Naive thymus-derived CD4-positive, alpha-beta T cell (primary cell): ENCODE measurements around the gene TARP.

ENCODE experiments used
- ATAC-seq: fragments of 150-1000 bp; cut with Tn5 transposase; 2 replicates; pipeline ENCODE4 v1.10.0; 2021; ENCODE audit warnings: mild to moderate bottlenecking, moderate library complexity
- CTCF ChIA-PET: fragments of 350-600 bp; sonication (Branson Sonifier 250); formaldehyde crosslinking; loops from one replicate; lab custom pipeline; 2021; ENCODE audit warnings: antibody characterized with exemption; lab: Charles Lee
- POLR2A ChIA-PET: fragments of 350-600 bp; sonication (Branson Sonifier 250); formaldehyde crosslinking; loops from one replicate; lab custom pipeline; 2021; ENCODE audit warnings: antibody characterized with exemption, inconsistent platforms; lab: Charles Lee
- DNase-seq, 9 donors: peaks; one replicate each; pipeline versions ENCODE4 v3.0.0 to v3.0.0-alpha.2; 2020 to 2022; ENCODE audit warnings: mixed read lengths in 1 of 9
- H3K27ac ChIP-seq: one replicate; pipeline ENCODE4 v1.7.0; 2013; ENCODE audit warnings: mild to moderate bottlenecking, low read depth, low read length, moderate library complexity
- H3K27me3 ChIP-seq, 2 donors: one replicate each; pipeline ENCODE4 v1.7.0; 2013; ENCODE audit warnings: low read length in 2 of 2, mild to moderate bottlenecking in 2 of 2, moderate library complexity in 2 of 2; ENCODE audit not compliant: control insufficient read depth in 2 of 2, insufficient read depth in 2 of 2
- H3K36me3 ChIP-seq, 3 experiments: 1 replicate in 2 of 3; 2 replicates in 1 of 3; pipeline ENCODE4 v1.7.0; 2013; ENCODE audit warnings: low read length in 3 of 3, mild to moderate bottlenecking in 3 of 3, moderate library complexity in 1 of 3; ENCODE audit not compliant: insufficient read depth in 3 of 3, control insufficient read depth in 2 of 3
- H3K4me1 ChIP-seq, 2 donors: one replicate each; pipeline ENCODE4 v1.7.0; 2013; ENCODE audit warnings: low read length in 2 of 2, mild to moderate bottlenecking in 2 of 2, moderate library complexity in 1 of 2; ENCODE audit not compliant: control insufficient read depth in 2 of 2, insufficient read depth in 2 of 2
- H3K4me3 ChIP-seq: 2 replicates; pipeline ENCODE4 v1.7.0; 2013; ENCODE audit warnings: mild to moderate bottlenecking, low read length
- H3K9me3 ChIP-seq, 3 experiments: 1 replicate in 2 of 3; 2 replicates in 1 of 3; pipeline ENCODE4 v1.7.0; 2013; ENCODE audit warnings: low read length in 3 of 3; ENCODE audit not compliant: control insufficient read depth in 2 of 3
- H3K27ac Mint-ChIP-seq, 9 donors: one replicate each; pipeline ENCODE4 v1.8.0; 2020 to 2022; ENCODE audit warnings: mixed read lengths in 9 of 9, mild to moderate bottlenecking in 8 of 9, moderate library complexity in 5 of 9, inconsistent platforms in 2 of 9
- H3K27me3 Mint-ChIP-seq, 5 donors: one replicate each; pipeline ENCODE4 v1.8.0; 2021 to 2022; ENCODE audit warnings: mixed read lengths in 5 of 5, mild to moderate bottlenecking in 1 of 5
- H3K36me3 Mint-ChIP-seq, 5 donors: one replicate each; pipeline ENCODE4 v1.8.0; 2020 to 2022; ENCODE audit warnings: mixed read lengths in 5 of 5, mild to moderate bottlenecking in 3 of 5, inconsistent platforms in 1 of 5
- H3K4me1 Mint-ChIP-seq, 7 donors: one replicate each; pipeline ENCODE4 v1.8.0; 2020 to 2022; ENCODE audit warnings: mixed read lengths in 7 of 7, mild to moderate bottlenecking in 3 of 7, inconsistent platforms in 1 of 7
- H3K4me3 Mint-ChIP-seq, 10 donors: one replicate each; pipeline ENCODE4 v1.8.0; 2020 to 2022; ENCODE audit warnings: mild to moderate bottlenecking in 10 of 10, mixed read lengths in 10 of 10, moderate library complexity in 6 of 10, inconsistent platforms in 2 of 10
- H3K9me3 Mint-ChIP-seq, 11 donors: one replicate each; pipeline ENCODE4 v1.8.0; 2020 to 2022; ENCODE audit warnings: mixed read lengths in 11 of 11, mild to moderate bottlenecking in 4 of 11, inconsistent platforms in 1 of 11, moderate library complexity in 1 of 11
- intact Hi-C, 2 donors: fragments of 100-400 bp; cut with micrococcal nuclease; formaldehyde crosslinking; loops; one replicate each; pipeline ENCODE4 v1.15.1; 2023

TARP gene

GRCh38 chr7:38294926-38295325 is 21.5 kb upstream of the TARP start:
- POLR2A ChIA-PET: no interaction called here
- intact Hi-C loops: no loop called here
- peaks cover 0 to 1% (median 0%) of the 10 kb centered on the region in 7 donors for H3K4me1 Mint-ChIP-seq

GRCh38 chr7:38292442-38292841 is 19.0 kb upstream of the TARP start:
- Mint-ChIP-seq H3K27me3 (no peaks in the 10 kb centered on the region), H3K4me1 (peaks cover 0 to 3% (median 0%) of the 10 kb centered on the region in 7 donors), H3K27ac (no peak overlapping the region), H3K4me3 (no peak overlapping the region), H3K36me3 (no peaks in the 10 kb centered on the region), H3K9me3 (no peaks in the 10 kb centered on the region)
- ATAC-seq (no peak), DNase-seq (no peak)
- H3K9me3 ChIP-seq: no peaks in the 10 kb centered on the region
- no peaks in the 10 kb centered on the region for H3K27me3 ChIP-seq
- H3K4me1 ChIP-seq: no peaks in the 10 kb centered on the region
- ChIA-PET CTCF (no interaction called here), POLR2A (no interaction called here)
- intact Hi-C loops: no loop called here
- no peak overlapping the region for H3K27ac ChIP-seq
- H3K36me3 ChIP-seq: no peaks in the 10 kb centered on the region
- no peak overlapping the region for H3K4me3 ChIP-seq

More at GRCh38 chr7:38294926-38295325, 21.5 kb upstream of the TARP start:
- no peaks in the 10 kb centered on the region for H3K27me3 Mint-ChIP-seq
- CTCF ChIA-PET: no interaction called here
- no peak for DNase-seq
- no peaks in the 10 kb centered on the region for H3K36me3 Mint-ChIP-seq
- no peak overlapping the region for H3K27ac Mint-ChIP-seq
- Histone ChIP-seq H3K36me3 (no peaks in the 10 kb centered on the region), H3K27ac (no peak overlapping the region), H3K9me3 (no peaks in the 10 kb centered on the region), H3K4me3 (no peak overlapping the region), H3K27me3 (no peaks in the 10 kb centered on the region), H3K4me1 (no peaks in the 10 kb centered on the region)
- no peaks in the 10 kb centered on the region for H3K9me3 Mint-ChIP-seq
- peak; percentile 38 for ATAC-seq
- no peak overlapping the region for H3K4me3 Mint-ChIP-seq

GRCh38 chr7:38291650-38292049 is 18.2 kb upstream of the TARP start:
- Mint-ChIP-seq H3K27me3 (no peaks in the 10 kb centered on the region), H3K4me1 (peaks cover 0 to 3% (median 0%) of the 10 kb centered on the region in 7 donors), H3K9me3 (no peaks in the 10 kb centered on the region), H3K27ac (no peak overlapping the region), H3K4me3 (no peak overlapping the region), H3K36me3 (no peaks in the 10 kb centered on the region)
- H3K36me3 ChIP-seq: no peaks in the 10 kb centered on the region
- no peak overlapping the region for H3K27ac ChIP-seq
- intact Hi-C loops: no loop called here
- ChIA-PET CTCF (no interaction called here), POLR2A (no interaction called here)
- DNase-seq (no peak), ATAC-seq (no peak)
- H3K9me3 ChIP-seq: no peaks in the 10 kb centered on the region
- no peaks in the 10 kb centered on the region for H3K27me3 ChIP-seq
- H3K4me3 ChIP-seq: no peak overlapping the region
- no peaks in the 10 kb centered on the region for H3K4me1 ChIP-seq

- no peaks in the 10 kb centered on the region for H3K9me3 Mint-ChIP-seq
- ChIA-PET POLR2A (no interaction called here), CTCF (no interaction called here)
- ATAC-seq: no peak
- no peak overlapping the region for H3K27ac Mint-ChIP-seq
- no peaks in the 10 kb centered on the region for H3K27me3 ChIP-seq
- DNase-seq: no peak
- no peak overlapping the region for H3K4me3 Mint-ChIP-seq
- no peaks in the 10 kb centered on the region for H3K9me3 ChIP-seq
- H3K4me1 ChIP-seq: no peaks in the 10 kb centered on the region
- intact Hi-C loops: no loop called here
- H3K36me3 Mint-ChIP-seq: no peaks in the 10 kb centered on the region
- peaks cover 0 to 3% (median 0%) of the 10 kb centered on the region in 7 donors for H3K4me1 Mint-ChIP-seq
- H3K27ac ChIP-seq: no peak overlapping the region
- H3K4me3 ChIP-seq: no peak overlapping the region
- H3K27me3 Mint-ChIP-seq: no peaks in the 10 kb centered on the region
- no peaks in the 10 kb centered on the region for H3K36me3 ChIP-seq
Observed at GRCh38 chr7:38291117-38291647, 17.7 kb upstream of the TARP start.

GRCh38 chr7:38284553-38284952 is 11.1 kb upstream of the TARP start:
- ATAC-seq: no peak
- intact Hi-C loops: no loop called here
- Histone ChIP-seq H3K9me3 (no peaks in the 10 kb centered on the region), H3K4me3 (no peak overlapping the region), H3K36me3 (no peaks in the 10 kb centered on the region), H3K4me1 (no peaks in the 10 kb centered on the region), H3K27ac (no peak overlapping the region), H3K27me3 (no peaks in the 10 kb centered on the region)
- Mint-ChIP-seq H3K9me3 (no peaks in the 10 kb centered on the region), H3K27ac (no peak overlapping the region), H3K27me3 (no peaks in the 10 kb centered on the region), H3K4me3 (no peak overlapping the region), H3K36me3 (no peaks in the 10 kb centered on the region), H3K4me1 (peaks cover 0 to 31% (median 0%) of the 10 kb centered on the region in 7 donors)
- no peak for DNase-seq
- POLR2A ChIA-PET: no interaction called here
- CTCF ChIA-PET: no interaction called here

- CTCF ChIA-PET: no interaction called here
- Mint-ChIP-seq H3K27ac (no peak overlapping the region), H3K27me3 (no peaks in the 10 kb centered on the region), H3K4me3 (no peak overlapping the region), H3K4me1 (peaks cover 0 to 31% (median 0%) of the 10 kb centered on the region in 7 donors), H3K9me3 (no peaks in the 10 kb centered on the region), H3K36me3 (no peaks in the 10 kb centered on the region)
- intact Hi-C loops: no loop called here
- no peaks in the 10 kb centered on the region for H3K27me3 ChIP-seq
- H3K36me3 ChIP-seq: no peaks in the 10 kb centered on the region
- no peak overlapping the region for H3K27ac ChIP-seq
- DNase-seq (no peak), ATAC-seq (no peak)
- no peak overlapping the region for H3K4me3 ChIP-seq
- H3K9me3 ChIP-seq: no peaks in the 10 kb centered on the region
- no peaks in the 10 kb centered on the region for H3K4me1 ChIP-seq
- POLR2A ChIA-PET: no interaction called here
Observed at GRCh38 chr7:38283809-38284208, 10.4 kb upstream of the TARP start.

GRCh38 chr7:38283107-38283506 is 9.7 kb upstream of the TARP start:
- H3K36me3 Mint-ChIP-seq: no peaks in the 10 kb centered on the region
- Histone ChIP-seq H3K9me3 (no peaks in the 10 kb centered on the region), H3K36me3 (no peaks in the 10 kb centered on the region), H3K27ac (no peak overlapping the region), H3K27me3 (no peaks in the 10 kb centered on the region), H3K4me3 (no peak overlapping the region), H3K4me1 (no peaks in the 10 kb centered on the region)
- ATAC-seq (no peak), DNase-seq (no peak)
- intact Hi-C loops: no loop called here
- peaks cover 0 to 31% (median 0%) of the 10 kb centered on the region in 7 donors for H3K4me1 Mint-ChIP-seq
- H3K27me3 Mint-ChIP-seq: no peaks in the 10 kb centered on the region
- peak overlapping the region in 1 of 10 donors; percentile 44 for H3K4me3 Mint-ChIP-seq
- ChIA-PET CTCF (no interaction called here), POLR2A (no interaction called here)
- no peaks in the 10 kb centered on the region for H3K9me3 Mint-ChIP-seq
- H3K27ac Mint-ChIP-seq: no peak overlapping the region
